ENCODE results near the gene PLEKHA4. TPM values are rescaled to one million over a fixed set of nuclear protein-coding genes. Genes with fewer than 3 reads are reported as not detected.
A peak's percentile ranks its signal among the peaks of the same experiment; 100 is the strongest.
"Not testable (repeated sequence)": the region's sequence is repeated elsewhere in the genome, so short reads cannot be mapped to it uniquely, and the experiment has no call there.

Gene PLEKHA4
- total RNA-seq, 2 donors from 2014 or later: 9.4 to 22.9 TPM

DNA sequence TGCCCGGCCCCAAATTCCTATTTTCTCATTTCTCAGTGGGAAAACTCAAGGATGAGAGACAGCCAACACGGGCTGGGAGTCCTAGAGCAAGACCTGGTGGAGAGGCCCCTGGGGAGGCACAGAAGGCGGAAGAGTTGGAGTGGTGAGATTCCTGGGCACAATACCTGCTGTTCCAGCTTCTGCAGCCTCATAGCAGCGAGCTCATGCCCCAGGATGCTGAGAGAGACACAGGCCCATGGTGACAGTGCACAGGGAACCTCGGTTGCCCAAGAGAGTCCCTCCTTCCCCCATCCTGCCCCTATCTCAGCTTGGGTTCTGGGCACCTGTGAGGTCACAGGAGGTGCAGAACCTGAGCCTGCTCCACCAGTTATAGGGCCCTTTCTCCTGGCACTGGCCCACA lies 28.8 kb upstream of the PLEKHA4 start:
- no peak overlapping the region for H3K27ac ChIP-seq
- H3K4me1 ChIP-seq (replicated peaks): no peaks in the 10 kb centered on the region
- no peaks in the 10 kb centered on the region for H3K27me3 ChIP-seq (replicated peaks; ENCODE audit: insufficient read depth)
- TF ChIP-seq, protein P1, sequence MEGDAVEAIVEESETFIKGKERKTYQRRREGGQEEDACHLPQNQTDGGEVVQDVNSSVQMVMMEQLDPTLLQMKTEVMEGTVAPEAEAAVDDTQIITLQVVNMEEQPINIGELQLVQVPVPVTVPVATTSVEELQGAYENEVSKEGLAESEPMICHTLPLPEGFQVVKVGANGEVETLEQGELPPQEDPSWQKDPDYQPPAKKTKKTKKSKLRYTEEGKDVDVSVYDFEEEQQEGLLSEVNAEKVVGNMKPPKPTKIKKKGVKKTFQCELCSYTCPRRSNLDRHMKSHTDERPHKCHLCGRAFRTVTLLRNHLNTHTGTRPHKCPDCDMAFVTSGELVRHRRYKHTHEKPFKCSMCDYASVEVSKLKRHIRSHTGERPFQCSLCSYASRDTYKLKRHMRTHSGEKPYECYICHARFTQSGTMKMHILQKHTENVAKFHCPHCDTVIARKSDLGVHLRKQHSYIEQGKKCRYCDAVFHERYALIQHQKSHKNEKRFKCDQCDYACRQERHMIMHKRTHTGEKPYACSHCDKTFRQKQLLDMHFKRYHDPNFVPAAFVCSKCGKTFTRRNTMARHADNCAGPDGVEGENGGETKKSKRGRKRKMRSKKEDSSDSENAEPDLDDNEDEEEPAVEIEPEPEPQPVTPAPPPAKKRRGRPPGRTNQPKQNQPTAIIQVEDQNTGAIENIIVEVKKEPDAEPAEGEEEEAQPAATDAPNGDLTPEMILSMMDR (IDR thresholded peaks at IDR 0.05): no peak
- TF ChIP-seq POLR2AphosphoS5 (IDR thresholded peaks at IDR 0.05): no peak
- no peak for TF ChIP-seq POLR2A (IDR thresholded peaks at IDR 0.05)
- intact Hi-C loops (cut with DNase I): no loop called here
- 91% methylated on average over 5 of the region's 5 CpGs for WGBS
- H3K36me3 ChIP-seq: no peaks in the 10 kb centered on the region
- H3K9me3 ChIP-seq: no peaks in the 10 kb centered on the region
- no peak overlapping the region for H3K4me3 ChIP-seq
- DNase-seq (ENCODE audit: low spot score): no peak

DNA sequence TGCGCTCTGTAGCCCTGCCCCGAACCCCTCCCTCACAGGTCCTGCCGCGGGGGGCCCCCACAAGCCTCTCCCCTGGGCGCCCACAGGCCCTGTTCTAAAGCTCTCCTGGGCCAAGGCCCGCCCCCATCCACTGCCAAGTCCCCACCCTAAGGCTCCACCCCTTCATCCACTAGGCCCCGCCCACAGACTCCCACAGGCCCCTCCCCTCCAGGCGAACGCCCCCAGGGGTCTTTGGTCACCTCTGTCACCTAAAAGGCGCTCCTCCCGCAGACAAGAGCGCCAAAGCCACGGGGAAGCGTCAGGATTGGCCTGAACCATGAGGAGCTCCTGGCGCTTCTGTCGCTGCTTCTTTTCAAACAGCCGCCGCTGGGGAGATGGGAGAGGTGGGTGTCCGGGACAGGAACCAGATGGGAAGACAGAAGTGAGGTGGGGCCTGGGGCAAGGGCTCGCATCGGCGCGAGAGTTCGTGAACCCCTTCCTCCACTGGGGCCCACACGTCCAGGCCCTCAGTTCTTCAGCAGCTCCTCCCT lies 27.8 kb upstream of the PLEKHA4 start:
- peak overlapping the region; percentile 1 to 38 for H3K27ac ChIP-seq
- H3K4me1 ChIP-seq (replicated peaks): no peaks in the 10 kb centered on the region
- peak overlapping the region; percentile 16 to 31 for H3K4me3 ChIP-seq
- intact Hi-C loops (cut with DNase I): no loop called here
- H3K36me3 ChIP-seq: no peaks in the 10 kb centered on the region
- TF ChIP-seq, protein P1 (IDR thresholded peaks at IDR 0.05): no peak
- 13% methylated on average over 25 of the region's 25 CpGs for WGBS
- H3K27me3 ChIP-seq (replicated peaks; ENCODE audit: insufficient read depth): no peaks in the 10 kb centered on the region
- peak; percentile 39 for DNase-seq (ENCODE audit: low spot score)
- no peaks in the 10 kb centered on the region for H3K9me3 ChIP-seq

DNA sequence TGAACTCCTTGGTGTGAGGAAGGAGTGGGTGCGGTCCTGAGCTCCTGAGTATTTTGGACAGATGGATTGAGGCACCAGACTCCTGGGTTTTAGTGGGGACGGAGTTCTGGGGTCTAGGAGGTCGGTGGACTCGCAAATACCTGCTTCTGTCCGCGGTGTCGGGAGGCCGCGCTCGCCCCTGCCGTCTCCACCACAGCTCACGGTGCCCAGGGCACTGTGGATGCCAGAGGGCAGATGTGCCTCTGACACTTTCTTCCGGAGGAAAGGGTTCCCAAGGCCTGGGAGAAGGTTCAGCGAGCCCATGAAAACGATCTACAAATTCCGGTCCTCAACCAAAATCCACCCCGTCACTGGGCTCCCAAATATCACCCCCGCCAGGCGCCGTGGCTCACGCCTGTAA lies 26.8 kb upstream of the PLEKHA4 start:
- H3K9me3 ChIP-seq: no peaks in the 10 kb centered on the region
- DNase-seq (ENCODE audit: low spot score): no peak
- no peak overlapping the region for H3K4me3 ChIP-seq
- no peaks in the 10 kb centered on the region for H3K36me3 ChIP-seq
- no peaks in the 10 kb centered on the region for H3K4me1 ChIP-seq (replicated peaks)
- TF ChIP-seq POLR2AphosphoS5 (IDR thresholded peaks at IDR 0.05) (no peak), POLR2A (IDR thresholded peaks at IDR 0.05) (no peak)
- TF ChIP-seq, protein P1 (IDR thresholded peaks at IDR 0.05): no peak
- no peaks in the 10 kb centered on the region for H3K27me3 ChIP-seq (replicated peaks; ENCODE audit: insufficient read depth)
- H3K27ac ChIP-seq: no peak overlapping the region
- intact Hi-C loops (cut with DNase I): no loop called here
- 74% methylated on average over 16 of the region's 21 CpGs for WGBS

DNA sequence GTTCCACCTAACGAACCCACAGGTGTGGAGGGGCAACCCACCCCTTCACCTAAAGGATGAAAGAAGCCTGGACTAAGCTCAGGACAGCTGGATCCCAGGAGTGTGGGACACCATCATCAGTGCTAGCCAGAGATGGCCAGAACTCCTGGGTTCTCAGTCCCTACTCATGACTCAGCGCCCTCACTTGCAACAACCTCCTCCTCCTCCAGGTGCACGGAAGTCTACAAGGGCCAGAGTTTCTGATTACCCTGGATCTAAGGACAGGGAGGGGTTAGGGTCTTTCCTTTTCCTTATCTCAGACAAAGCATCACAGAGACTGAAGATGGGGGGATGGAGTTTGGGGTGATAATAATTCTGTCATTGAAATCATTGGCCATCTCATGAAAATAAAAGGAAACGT lies 22.1 kb upstream of the PLEKHA4 start:
- H3K4me3 ChIP-seq: no peak overlapping the region
- intact Hi-C loops (cut with DNase I): no loop called here
- no peak for DNase-seq (ENCODE audit: low spot score)
- WGBS: 80% methylated on average over 4 of the region's 4 CpGs
- no peaks in the 10 kb centered on the region for H3K27me3 ChIP-seq (replicated peaks; ENCODE audit: insufficient read depth)
- no peak overlapping the region for H3K27ac ChIP-seq
- no peaks in the 10 kb centered on the region for H3K4me1 ChIP-seq (replicated peaks)
- H3K9me3 ChIP-seq: no peaks in the 10 kb centered on the region
- no peak for TF ChIP-seq POLR2A (IDR thresholded peaks at IDR 0.05)
- no peak for TF ChIP-seq POLR2AphosphoS5 (IDR thresholded peaks at IDR 0.05)
- TF ChIP-seq, protein P1 (IDR thresholded peaks at IDR 0.05): no peak
- H3K36me3 ChIP-seq: no peaks in the 10 kb centered on the region

DNA sequence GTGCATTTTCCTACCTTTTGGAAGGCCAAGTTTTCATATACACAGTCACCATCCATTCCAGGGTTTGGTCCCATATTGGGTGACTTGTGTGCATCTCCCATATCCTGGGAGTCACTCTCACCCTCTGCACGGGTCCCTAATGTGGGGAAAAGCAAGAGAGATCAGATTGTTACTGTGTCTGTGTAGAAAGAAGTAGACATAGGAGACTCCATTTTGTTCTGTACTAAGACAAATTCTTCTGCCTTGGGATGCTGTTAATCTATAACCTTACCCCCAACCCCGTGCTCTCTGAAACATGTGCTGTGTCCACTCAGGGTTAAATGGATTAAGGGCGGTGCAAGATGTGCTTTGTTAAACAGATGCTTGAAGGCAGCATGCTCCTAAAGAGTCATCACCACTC lies 21.1 kb upstream of the PLEKHA4 start:
- DNase-seq (ENCODE audit: low spot score); H3K36me3 ChIP-seq; H3K9me3 ChIP-seq; H3K4me3 ChIP-seq; H3K27ac ChIP-seq; intact Hi-C loops (cut with DNase I); H3K4me1 ChIP-seq (replicated peaks); H3K27me3 ChIP-seq (replicated peaks; ENCODE audit: insufficient read depth): not testable (repeated sequence)
- WGBS: 64% methylated on average over 3 of the region's 3 CpGs
